Tibial nerve (tissue), 4 donors: Measurements from ENCODE around the gene SRRM2.

Experiments used
- EP300 ChIP-seq, 2 donors: sonication (generic); formaldehyde crosslinking; IDR thresholded peaks; one replicate each; pipeline ENCODE4 v1.6.1; 2017; ENCODE audit warnings: antibody characterized with exemption in 2 of 2, mild to moderate bottlenecking in 1 of 2
- POLR2A ChIP-seq, 2 donors: fragments of 450-650 bp; IDR thresholded peaks; one replicate each; pipeline ENCODE4 v1.6.1; 2017; ENCODE audit warnings: antibody characterized with exemption in 2 of 2, mild to moderate bottlenecking in 2 of 2, moderate library complexity in 2 of 2
- TF ChIP-seq, protein P1 (sequence below), 5 experiments: fragments of 200-600 bp in 3 of 5; fragments of 450-650 bp in 2 of 5; sonication (generic) in 3 of 5; IDR thresholded peaks; one replicate each; pipeline ENCODE4 v1.5.1; 2016 to 2019; ENCODE audit warnings: antibody characterized with exemption in 5 of 5, mild to moderate bottlenecking in 3 of 5, moderate library complexity in 2 of 5

DNA sequence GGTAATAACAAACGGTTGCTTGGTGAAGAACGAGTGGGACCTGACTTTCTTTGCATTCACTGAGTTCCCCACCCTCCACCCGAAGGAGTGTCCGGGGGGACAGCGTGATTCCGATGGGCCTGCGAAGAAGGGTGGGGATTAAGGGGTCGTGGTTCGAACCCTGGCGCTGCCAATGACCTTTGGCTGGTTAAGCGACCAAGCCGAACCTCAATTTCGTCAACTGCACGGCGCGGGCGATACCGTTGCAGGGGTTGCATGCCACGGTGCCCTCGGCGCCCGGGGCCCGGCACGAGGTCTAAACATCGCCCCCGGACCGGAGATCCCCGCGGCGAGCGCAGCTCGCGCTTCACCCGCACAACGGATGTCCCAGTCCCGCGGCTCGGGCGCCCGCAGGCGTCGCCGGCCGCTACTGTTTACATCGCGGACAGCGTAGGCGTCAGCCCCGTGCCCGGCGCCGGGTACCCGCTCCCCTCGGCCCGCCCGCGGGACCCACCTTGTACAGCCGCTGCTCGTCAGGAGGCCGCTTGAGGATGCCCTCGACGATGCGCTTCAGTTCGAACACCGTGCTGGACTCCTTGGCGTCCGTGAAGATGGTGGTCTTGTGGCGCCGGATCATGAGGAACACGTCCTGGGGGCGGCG lies 24.2 kb downstream of the SRRM2 start:
- TF ChIP-seq, protein P1, sequence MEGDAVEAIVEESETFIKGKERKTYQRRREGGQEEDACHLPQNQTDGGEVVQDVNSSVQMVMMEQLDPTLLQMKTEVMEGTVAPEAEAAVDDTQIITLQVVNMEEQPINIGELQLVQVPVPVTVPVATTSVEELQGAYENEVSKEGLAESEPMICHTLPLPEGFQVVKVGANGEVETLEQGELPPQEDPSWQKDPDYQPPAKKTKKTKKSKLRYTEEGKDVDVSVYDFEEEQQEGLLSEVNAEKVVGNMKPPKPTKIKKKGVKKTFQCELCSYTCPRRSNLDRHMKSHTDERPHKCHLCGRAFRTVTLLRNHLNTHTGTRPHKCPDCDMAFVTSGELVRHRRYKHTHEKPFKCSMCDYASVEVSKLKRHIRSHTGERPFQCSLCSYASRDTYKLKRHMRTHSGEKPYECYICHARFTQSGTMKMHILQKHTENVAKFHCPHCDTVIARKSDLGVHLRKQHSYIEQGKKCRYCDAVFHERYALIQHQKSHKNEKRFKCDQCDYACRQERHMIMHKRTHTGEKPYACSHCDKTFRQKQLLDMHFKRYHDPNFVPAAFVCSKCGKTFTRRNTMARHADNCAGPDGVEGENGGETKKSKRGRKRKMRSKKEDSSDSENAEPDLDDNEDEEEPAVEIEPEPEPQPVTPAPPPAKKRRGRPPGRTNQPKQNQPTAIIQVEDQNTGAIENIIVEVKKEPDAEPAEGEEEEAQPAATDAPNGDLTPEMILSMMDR (IDR thresholded peaks at IDR 0.05) = no peak
- no peak for TF ChIP-seq POLR2A (IDR thresholded peaks at IDR 0.05)
- no peak for TF ChIP-seq EP300 (IDR thresholded peaks at IDR 0.05)
